ENCODE results near the gene CPNE5. TPM values are rescaled to one million over a fixed set of nuclear protein-coding genes. Genes with fewer than 3 reads are reported as not detected.

CPNE5 gene
- total and polyA plus RNA-seq, 2 donors (not counting 1 experiment from before 2014, with no cell fraction given) = 0.02 TPM; not detected in 1

DNA sequence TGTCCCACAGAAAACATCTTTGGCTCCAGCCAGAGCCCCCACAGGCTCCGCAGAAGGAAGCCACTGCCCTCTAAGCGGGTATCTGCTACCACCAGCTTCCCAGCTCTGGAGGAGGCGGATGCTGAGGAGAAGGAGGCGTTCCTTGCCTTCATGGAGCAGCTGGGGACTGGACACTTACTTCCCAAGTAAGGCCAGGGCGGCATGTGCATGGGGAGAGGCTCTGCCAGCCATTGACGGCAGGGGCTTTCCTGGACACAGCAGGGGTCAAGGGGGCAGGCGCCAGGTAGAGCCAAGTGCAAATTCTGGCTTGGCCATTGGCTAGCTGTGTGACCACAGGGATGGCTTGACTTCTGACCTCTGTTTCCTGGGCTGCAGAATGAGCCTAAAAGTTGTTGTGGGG is 123.8 kb downstream of the CPNE5 start:
- H3K4me2 ChIP-seq (ENCODE audit: extremely low read depth, insufficient read depth, low read length) = no peak overlapping the region
- no peak overlapping the region for H3K27ac ChIP-seq (ENCODE audit: insufficient read depth, low read length)
- H3K9ac ChIP-seq (ENCODE audit: insufficient read depth, low read length) = no peak overlapping the region
- TF ChIP-seq EZH2 (IDR thresholded peaks at IDR 0.05; ENCODE audit: low read length, missing control alignments) = no peak
- TF ChIP-seq, protein P1, sequence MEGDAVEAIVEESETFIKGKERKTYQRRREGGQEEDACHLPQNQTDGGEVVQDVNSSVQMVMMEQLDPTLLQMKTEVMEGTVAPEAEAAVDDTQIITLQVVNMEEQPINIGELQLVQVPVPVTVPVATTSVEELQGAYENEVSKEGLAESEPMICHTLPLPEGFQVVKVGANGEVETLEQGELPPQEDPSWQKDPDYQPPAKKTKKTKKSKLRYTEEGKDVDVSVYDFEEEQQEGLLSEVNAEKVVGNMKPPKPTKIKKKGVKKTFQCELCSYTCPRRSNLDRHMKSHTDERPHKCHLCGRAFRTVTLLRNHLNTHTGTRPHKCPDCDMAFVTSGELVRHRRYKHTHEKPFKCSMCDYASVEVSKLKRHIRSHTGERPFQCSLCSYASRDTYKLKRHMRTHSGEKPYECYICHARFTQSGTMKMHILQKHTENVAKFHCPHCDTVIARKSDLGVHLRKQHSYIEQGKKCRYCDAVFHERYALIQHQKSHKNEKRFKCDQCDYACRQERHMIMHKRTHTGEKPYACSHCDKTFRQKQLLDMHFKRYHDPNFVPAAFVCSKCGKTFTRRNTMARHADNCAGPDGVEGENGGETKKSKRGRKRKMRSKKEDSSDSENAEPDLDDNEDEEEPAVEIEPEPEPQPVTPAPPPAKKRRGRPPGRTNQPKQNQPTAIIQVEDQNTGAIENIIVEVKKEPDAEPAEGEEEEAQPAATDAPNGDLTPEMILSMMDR (conservative IDR thresholded peaks at IDR 0.05 in 1 of 2, IDR thresholded peaks at IDR 0.05 in 1 of 2; ENCODE audit: low read depth in 1 of 2, low read length in 2 of 2) = no peak
- peaks cover 9% of the 10 kb centered on the region for H3K27me3 ChIP-seq (ENCODE audit: control insufficient read depth, insufficient read depth, low read length)
- H3K9me3 ChIP-seq (ENCODE audit: control insufficient read depth, insufficient read depth, low read depth, low read length) = no peaks in the 10 kb centered on the region
- H3K4me1 ChIP-seq (ENCODE audit: control insufficient read depth, extremely low read depth, insufficient read depth, low read length) = no peaks in the 10 kb centered on the region
- H2AFZ ChIP-seq (ENCODE audit: low read length) = no peak overlapping the region
- DNase-seq (ENCODE audit: low read depth in 2 of 2) = no peak
- no peak overlapping the region for H3K4me3 ChIP-seq (replicated peaks in 1 of 4; ENCODE audit: control extremely low read depth in 1 of 4, insufficient read depth in 1 of 4, low read depth in 3 of 4, low read length in 4 of 4)
- no peaks in the 10 kb centered on the region for H4K20me1 ChIP-seq (ENCODE audit: control insufficient read depth, extremely low read depth, insufficient read depth, low read length)
- H3K36me3 ChIP-seq (ENCODE audit: control insufficient read depth, insufficient read depth, low read length) = no peaks in the 10 kb centered on the region
- no peaks in the 10 kb centered on the region for H3K79me2 ChIP-seq (ENCODE audit: control insufficient read depth, insufficient read depth, low read length)

DNA sequence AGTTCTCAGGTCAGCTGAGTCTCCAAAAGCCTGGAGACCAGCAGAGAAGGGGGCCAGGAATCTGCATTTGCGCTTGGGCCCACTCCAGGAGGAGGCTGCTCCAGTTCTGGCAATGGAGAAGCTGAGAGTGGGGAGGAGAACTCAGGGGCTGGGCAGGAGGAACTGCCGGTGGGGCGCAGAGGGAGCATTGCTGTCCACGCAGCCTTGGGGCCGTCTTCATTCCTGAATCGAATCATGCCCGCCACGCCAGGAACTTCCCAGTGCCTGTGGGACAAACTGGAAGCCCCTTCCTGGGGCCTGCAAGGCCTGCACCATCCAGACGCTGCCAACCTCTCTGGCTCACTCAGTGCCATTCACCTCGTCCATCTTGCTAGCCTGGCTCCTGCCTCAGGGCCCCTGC is 124.7 kb downstream of the CPNE5 start:
- Histone ChIP-seq H3K9ac (ENCODE audit: insufficient read depth, low read length) (no peak overlapping the region), H3K4me1 (ENCODE audit: control insufficient read depth, extremely low read depth, insufficient read depth, low read length) (no peaks in the 10 kb centered on the region), H3K9me3 (ENCODE audit: control insufficient read depth, insufficient read depth, low read depth, low read length) (no peaks in the 10 kb centered on the region), H2AFZ (ENCODE audit: low read length) (no peak overlapping the region), H3K4me3 (replicated peaks in 1 of 4; ENCODE audit: control extremely low read depth in 1 of 4, insufficient read depth in 1 of 4, low read depth in 3 of 4, low read length in 4 of 4) (no peak overlapping the region), H3K27me3 (ENCODE audit: control insufficient read depth, insufficient read depth, low read length) (peaks cover 9% of the 10 kb centered on the region), H3K36me3 (ENCODE audit: control insufficient read depth, insufficient read depth, low read length) (no peaks in the 10 kb centered on the region), H3K27ac (ENCODE audit: insufficient read depth, low read length) (no peak overlapping the region), H4K20me1 (ENCODE audit: control insufficient read depth, extremely low read depth, insufficient read depth, low read length) (no peaks in the 10 kb centered on the region), H3K4me2 (ENCODE audit: extremely low read depth, insufficient read depth, low read length) (no peak overlapping the region), H3K79me2 (ENCODE audit: control insufficient read depth, insufficient read depth, low read length) (no peaks in the 10 kb centered on the region)
- TF ChIP-seq, protein P1 (conservative IDR thresholded peaks at IDR 0.05 in 1 of 2, IDR thresholded peaks at IDR 0.05 in 1 of 2; ENCODE audit: low read depth in 1 of 2, low read length in 2 of 2) = no peak
- no peak for TF ChIP-seq EZH2 (IDR thresholded peaks at IDR 0.05; ENCODE audit: low read length, missing control alignments)
- no peak for DNase-seq (ENCODE audit: low read depth in 2 of 2)

DNA sequence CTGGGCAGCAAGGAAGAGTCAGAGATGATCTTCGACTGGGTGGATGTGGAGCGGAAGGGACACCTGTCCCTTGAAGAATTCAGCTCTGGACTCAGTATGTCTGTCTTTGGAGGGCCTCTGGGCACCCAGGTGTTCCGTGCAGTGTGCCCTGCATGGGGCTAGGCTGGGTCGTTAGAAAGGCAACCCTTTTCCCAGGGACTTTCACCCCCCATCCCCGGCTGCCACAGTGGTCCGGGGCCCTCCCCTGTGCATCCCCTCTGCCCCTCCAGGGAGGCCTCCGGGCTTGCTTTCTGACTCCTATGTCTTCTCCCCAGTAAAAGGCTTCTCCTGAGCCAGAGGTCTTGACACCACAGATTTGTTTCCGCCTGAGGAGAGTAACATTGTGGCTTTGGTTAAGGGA is 125.4 kb downstream of the CPNE5 start:
- H3K27ac ChIP-seq (ENCODE audit: insufficient read depth, low read length) = no peak overlapping the region
- H2AFZ ChIP-seq (ENCODE audit: low read length) = no peak overlapping the region
- no peaks in the 10 kb centered on the region for H3K79me2 ChIP-seq (ENCODE audit: control insufficient read depth, insufficient read depth, low read length)
- no peak overlapping the region for H3K4me2 ChIP-seq (ENCODE audit: extremely low read depth, insufficient read depth, low read length)
- no peaks in the 10 kb centered on the region for H4K20me1 ChIP-seq (ENCODE audit: control insufficient read depth, extremely low read depth, insufficient read depth, low read length)
- H3K9ac ChIP-seq (ENCODE audit: insufficient read depth, low read length) = no peak overlapping the region
- H3K9me3 ChIP-seq (ENCODE audit: control insufficient read depth, insufficient read depth, low read depth, low read length) = no peaks in the 10 kb centered on the region
- H3K4me3 ChIP-seq (replicated peaks in 1 of 4; ENCODE audit: control extremely low read depth in 1 of 4, insufficient read depth in 1 of 4, low read depth in 3 of 4, low read length in 4 of 4) = no peak overlapping the region
- TF ChIP-seq EZH2 (IDR thresholded peaks at IDR 0.05; ENCODE audit: low read length, missing control alignments) = no peak
- TF ChIP-seq, protein P1 (conservative IDR thresholded peaks at IDR 0.05 in 1 of 2, IDR thresholded peaks at IDR 0.05 in 1 of 2; ENCODE audit: low read depth in 1 of 2, low read length in 2 of 2) = no peak
- peaks cover 9% of the 10 kb centered on the region for H3K27me3 ChIP-seq (ENCODE audit: control insufficient read depth, insufficient read depth, low read length)
- H3K36me3 ChIP-seq (ENCODE audit: control insufficient read depth, insufficient read depth, low read length) = no peaks in the 10 kb centered on the region
- H3K4me1 ChIP-seq (ENCODE audit: control insufficient read depth, extremely low read depth, insufficient read depth, low read length) = no peaks in the 10 kb centered on the region
- no peak for DNase-seq (ENCODE audit: low read depth in 2 of 2)
